GM19023 (cell line): ENCODE measurements around the gene MICU2.
A peak's percentile ranks its signal among the peaks of the same experiment; 100 is the strongest.
"Not testable (repeated sequence)": the region's sequence is repeated elsewhere in the genome, so short reads cannot be mapped to it uniquely, and the experiment has no call there.

ENCODE experiments used
- ATAC-seq: cut with Tn5 transposase; IDR thresholded peaks from one replicate; pipeline ENCODE4 v1.9.1; 2021; ENCODE audit warnings: mild to moderate bottlenecking, moderate library complexity; ENCODE audit not compliant: unreplicated experiment

MICU2 gene

DNA sequence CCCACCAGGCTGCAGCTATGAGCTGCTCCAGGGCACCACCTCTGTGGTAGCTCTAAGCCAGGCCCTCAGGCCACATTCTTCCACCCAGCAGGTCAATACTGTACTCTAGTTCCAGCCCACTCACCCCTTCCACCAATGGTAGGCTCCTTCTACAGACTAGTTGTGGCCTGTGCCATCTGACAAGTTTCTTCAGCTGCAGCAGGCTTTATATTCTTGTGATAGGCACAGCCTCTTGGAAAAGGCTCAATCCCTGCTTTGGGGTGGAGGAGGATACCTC lies 8.5 kb downstream of the MICU2 start:
- ATAC-seq: peak; percentile 75

DNA sequence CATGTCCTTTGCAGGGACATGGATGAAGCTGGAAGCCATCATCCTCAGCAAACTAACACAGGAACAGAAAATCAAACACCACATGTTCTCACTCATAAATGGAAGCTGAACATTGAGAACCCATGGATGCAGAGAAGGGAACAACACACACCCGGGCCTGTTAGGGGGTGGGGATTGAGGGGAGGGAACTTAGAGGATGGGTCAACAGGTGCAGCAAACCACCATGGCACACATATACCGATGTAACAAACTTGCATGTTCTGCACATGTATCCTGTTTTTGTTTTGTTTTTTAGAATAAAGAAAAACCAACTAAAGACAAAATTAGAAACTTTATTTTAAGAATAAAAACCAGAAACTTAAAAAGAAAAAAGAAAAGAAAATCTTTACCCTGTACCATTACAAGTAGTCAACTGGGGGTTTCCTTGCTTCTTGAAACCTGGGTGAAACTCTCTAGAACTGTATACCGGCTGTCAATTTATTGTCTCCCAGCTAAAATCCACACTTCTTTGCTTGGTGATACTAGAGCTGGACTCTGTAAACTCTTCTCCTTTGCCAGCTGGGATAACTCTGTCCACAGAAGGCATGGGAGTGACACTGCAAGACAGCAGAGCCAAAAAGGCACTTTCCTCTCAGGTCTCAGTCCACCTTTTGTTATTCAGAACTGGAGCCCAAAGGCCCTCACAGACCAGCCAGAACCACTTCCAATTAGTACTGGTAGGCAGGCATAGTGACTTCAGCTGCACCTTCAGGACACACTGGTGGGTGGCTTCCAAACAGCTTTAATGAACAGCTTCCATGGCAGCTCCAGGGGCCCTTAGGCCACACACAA lies 9.0 kb downstream of the MICU2 start:
- peak; percentile 65 for ATAC-seq

DNA sequence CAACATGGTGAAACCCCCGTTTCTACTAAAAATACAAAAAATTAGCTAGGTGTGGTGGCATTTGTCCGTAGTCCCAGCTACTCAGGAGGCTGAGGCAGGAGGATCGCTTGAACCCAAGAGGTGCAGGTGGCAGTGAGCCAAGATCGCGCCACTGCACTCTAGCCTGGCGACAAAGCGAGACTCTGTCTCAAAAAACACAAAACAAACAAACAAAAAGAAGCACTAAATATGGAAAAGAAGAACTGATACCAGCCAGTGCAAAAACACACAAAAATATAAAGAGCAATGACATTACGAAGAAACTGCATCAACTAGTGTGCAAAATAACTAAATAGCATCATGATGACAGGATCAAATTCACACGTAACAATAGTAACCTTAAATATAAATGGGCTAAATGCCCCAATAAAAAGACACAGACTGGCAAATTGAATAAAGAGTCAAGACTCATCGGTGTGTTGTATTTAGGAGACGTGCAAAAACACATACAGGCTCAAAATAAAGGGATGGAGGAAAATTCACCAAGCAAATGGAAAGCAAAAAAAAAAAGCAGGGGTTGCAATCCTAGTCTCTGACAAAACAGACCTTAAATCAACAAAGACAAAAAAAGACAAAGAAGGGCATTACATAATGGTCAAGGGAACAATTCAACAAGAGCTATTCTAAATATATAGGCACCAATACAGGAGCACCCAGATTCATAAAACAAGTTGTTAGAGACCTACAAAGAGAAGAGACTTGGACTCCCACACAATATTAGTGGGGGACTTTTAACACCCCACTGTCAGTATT lies 13.1 kb downstream of the MICU2 start:
- not testable (repeated sequence) for ATAC-seq

GRCh38 chr13:21590231-21590630 lies 13.7 kb downstream of the MICU2 start:
- ATAC-seq: no peak

DNA sequence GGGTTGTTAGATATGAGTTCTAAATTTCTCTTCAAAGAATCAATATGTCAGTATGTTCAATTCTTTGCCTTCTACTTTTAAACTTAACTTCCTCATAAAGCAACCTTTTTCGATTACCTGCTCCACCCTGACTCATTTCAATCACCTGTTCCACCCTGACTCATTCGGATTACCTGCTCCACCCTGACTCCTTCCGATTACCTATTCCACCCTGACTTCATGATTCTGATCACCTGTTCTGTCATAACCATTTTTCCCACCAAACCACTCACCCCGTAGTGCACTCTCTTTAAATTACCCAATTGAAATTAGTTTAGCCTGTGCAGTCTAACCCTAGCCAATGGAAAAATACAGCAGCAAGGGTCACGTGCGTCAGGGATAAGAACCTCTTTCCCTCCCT lies 14.5 kb downstream of the MICU2 start:
- ATAC-seq: not testable (repeated sequence)

DNA sequence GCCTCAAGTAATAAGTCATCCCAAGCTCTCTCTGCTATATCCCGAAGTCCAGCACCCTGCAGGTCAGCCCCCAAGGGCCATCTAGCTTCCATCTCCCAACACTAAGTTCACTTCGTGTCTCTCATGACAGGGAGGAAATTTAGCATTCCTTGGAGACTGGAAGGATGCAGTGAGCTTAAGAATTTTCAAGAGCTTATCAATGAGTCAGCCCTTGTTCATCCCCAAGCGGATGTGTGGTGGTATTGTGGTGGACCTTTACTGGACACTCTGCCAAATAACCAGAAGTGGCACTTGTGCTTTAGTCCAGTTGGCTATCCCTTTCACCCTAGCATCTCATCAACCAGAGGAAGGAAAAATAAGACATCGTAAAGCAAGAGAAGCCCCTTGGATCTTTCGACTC lies 15.6 kb downstream of the MICU2 start:
- not testable (repeated sequence) for ATAC-seq

- no peak for ATAC-seq
Observed at GRCh38 chr13:21584973-21585592, 18.9 kb downstream of the MICU2 start.

GRCh38 chr13:21583478-21583877 lies 20.5 kb downstream of the MICU2 start:
- no peak for ATAC-seq

DNA sequence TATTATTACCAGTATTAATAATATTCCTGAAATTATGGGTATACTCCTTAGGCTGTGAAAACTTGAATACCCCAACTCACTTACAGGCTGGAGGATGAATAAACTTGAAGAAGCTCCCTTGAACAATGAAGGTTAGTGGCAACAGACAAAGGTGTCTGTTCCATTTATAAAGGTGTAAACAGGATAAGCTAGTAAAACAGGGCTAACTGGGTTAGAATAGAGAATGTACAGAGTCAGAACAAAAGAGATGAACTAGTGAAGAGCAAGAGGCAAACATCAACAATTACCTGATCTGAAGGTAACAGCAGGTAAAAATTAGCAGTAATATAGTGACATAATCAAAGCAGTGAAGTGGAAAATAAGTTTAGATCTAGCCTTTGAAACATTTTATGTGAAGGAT lies 23.2 kb downstream of the MICU2 start:
- no peak for ATAC-seq

DNA sequence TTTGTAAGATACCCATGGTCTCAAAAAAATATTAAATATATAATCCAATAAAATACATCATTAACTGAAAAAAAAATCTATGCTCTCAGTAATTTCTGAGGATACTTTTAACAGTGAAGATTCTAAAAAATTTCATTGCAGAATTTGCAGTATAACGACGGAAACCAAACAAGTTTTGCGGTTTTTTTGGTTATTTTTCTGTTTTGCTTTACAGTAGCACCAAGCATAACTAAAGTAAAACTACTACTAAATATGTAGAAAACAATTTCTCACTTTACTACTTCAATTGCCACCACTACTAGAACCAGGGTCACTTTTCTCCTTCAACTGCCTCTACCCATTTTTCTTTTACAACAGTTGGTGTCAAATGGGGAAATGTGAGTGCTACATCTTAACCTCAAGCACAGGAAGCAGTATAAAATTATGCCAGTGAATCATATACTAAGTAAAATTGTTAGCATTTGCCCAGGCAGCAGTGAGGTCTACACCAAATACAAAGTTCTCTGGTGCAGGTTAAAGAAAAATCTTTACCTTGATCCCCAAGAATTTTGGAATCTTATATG lies 24.1 kb downstream of the MICU2 start:
- peak; percentile 42 for ATAC-seq

GRCh38 chr13:21578748-21579147 lies 25.2 kb downstream of the MICU2 start:
- ATAC-seq: no peak

- no peak for ATAC-seq
Observed at GRCh38 chr13:21576426-21576825, 27.5 kb downstream of the MICU2 start.

DNA sequence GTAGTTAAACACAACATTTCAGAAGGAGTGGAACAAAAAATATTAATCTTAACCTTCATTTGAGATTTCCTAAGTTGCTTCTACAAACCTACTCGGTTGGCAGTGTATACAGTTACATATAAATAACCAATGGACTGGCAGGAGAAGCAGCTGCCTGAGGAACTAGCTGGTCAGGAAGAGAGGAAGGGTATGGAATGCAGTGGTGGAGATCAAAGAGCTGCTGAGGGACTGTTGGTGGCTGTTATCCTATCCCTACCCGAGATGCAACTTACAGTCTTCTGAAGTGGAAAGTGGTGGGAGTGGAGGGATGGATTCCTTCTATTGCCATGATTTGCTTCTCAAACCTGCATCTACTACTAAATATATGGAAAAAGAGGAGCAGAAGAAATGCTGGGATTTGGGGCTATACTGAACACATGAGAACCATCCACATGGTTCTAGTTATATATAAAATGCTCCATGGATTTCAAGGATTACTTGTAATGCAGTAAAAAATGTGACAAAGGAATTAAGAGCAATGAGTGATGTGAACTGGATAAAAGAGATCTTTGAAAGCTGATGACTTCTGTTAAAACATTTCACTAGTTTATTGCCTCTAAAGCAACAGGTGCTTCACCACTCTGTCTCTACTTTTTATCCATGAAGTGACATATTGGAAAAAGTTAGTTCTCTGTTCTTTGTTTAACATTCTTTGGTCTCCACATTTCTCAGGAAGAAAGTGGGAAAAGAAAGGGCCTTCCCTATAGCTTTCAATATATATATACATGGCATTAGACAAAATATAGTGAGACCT lies 29.9 kb downstream of the MICU2 start:
- ATAC-seq: no peak

DNA sequence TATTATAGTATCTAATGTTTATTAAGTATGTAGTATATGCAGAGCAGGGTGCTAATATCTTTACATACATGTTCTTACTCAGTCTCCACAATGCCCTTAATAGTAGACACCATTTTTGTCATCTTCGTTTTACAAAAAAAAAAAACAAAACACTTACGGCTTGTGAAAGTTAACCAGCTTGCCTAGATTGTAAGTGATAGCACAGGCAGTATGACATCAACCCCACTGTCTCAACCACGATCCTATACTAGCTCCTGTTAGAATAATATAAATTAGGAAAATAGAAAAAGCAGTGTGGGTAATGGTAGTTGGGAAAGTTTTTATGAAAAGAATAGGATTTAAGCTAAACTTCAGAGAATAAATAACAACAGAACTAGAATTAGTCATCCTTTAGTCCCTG lies 34.3 kb downstream of the MICU2 start:
- no peak for ATAC-seq

DNA sequence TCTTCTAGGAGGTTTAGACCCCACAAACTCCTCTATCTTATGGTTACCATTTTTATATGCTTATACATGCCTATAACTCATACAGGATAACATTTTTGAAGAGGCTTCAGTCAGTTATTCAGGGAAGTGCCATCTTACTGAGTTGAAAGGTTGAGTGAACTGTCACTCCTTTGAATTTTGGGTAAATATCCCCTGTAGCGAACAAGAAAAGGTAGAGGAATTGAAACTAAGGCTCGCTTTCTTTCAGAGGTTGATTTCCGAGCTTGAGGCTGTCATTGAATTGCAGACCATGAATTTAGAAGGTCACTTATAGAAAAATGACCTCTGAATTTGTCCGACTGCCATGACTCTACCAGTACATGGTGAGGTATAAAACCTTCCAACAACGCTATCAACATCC lies 35.1 kb downstream of the MICU2 start:
- ATAC-seq: no peak

DNA sequence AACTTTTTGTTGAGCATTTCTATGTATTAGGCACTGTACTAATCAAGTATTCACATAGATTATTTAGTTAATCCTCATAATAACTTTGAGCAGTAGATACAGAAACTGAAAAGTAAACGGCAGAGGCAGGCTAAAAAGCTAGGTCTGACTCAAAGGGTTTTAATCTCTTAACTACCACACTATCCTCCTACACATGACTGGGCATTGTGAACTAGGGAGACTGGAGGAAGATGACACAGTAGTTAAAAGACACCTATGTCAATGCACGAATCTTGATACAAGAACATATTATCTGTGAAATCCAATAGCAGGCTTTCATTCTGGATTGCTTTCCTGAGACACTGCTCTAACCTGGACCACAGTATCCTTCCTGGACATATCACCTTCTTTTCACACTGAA lies 36.3 kb downstream of the MICU2 start:
- peak; percentile 52 for ATAC-seq

- ATAC-seq: no peak
Observed at GRCh38 chr13:21557995-21558394, 46.0 kb downstream of the MICU2 start.

DNA sequence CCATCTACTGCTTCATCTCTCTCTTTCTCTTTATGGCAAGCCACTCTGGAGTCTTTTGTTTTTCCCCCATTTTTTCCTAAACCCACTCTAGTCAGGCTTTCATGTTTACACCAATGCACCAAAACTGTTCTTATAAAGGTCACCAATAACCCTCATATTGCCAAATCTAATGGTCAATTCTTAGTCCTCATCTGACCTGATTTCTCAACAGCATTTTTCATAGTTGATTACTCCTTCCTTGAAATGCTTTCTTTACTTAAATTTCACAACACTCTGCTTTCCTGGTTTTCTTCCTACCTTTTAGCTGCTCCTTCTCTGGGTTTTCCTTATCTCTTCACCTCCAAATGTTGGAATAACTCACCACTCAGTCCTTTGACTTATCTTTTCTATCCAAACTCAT lies 47.9 kb downstream of the MICU2 start:
- ATAC-seq: no peak

GRCh38 chr13:21553261-21553660 lies 50.7 kb downstream of the MICU2 start:
- ATAC-seq: not testable (repeated sequence)

GRCh38 chr13:21550918-21551317 lies 53.1 kb downstream of the MICU2 start:
- no peak for ATAC-seq

GRCh38 chr13:21549633-21550032 lies 54.3 kb downstream of the MICU2 start:
- ATAC-seq: no peak
